ENCODE results near the gene DCAF12L1.

Gene DCAF12L1

DNA sequence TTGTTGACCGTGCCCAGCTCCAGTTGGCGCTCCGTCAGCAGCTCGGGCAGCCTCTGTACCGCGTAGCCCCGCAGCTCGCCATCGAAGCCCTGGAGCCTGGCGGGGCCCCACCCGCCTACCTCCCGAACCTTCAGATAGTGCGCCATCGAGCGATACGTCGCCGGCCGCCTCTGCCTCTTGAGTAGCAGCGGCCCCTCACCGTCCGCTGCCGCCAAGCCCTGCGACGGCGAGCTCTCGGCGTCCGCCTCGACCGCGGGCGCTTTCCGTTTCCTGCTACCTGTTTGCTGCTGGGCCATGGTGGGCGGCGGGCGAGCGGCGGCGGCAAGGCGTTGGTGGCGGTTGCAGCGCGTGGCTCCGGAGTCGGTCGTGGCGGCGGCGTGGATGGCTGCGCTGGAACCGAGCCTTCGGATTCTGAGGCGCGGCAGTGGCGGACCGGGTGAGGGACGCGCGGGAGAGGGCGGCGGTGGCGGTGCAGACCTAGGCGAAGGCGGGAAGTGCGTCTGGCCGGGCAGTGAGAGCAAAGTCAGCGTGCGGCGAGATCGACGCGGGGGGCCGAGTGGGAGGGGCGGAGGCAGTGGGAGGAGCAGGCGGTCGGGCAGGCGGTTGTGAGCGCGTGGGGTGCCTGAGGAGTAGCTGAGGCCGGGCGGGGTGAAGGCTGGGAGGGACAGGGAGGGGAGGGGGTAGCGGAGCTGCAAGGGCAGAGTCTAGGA, at the start of gene DCAF12L1:
TSS of gene DCAF12L1 (minus strand) at position 502 of the 710 bp plus-strand sequence. CDS start at position 296, 206 bp downstream.
- no peak for DNase-seq

DNA sequence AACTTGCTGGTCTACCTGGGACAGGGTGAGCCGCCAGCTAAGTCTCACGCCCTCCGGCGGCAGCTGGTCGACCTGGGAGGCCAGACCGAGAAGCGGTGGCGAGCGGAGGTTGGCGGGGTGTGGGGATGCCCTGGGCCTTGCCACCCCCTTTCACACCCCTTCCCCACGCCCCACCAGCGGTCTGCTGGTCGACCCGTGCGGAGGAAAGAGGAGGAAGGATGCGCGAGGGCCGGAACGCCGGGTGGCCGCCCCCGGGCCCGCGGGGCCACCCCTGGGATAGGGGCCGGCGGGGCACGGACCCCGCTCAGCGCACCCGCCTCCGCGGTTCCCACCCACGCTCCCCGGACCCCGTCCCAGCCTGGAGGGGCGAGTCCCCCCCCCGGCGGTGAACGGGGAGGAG, 28.3 kb upstream of the DCAF12L1 start:
- no peak for DNase-seq

GRCh38 chrX:126575911-126576310, 23.3 kb upstream of the DCAF12L1 start:
- DNase-seq = no peak

DNA sequence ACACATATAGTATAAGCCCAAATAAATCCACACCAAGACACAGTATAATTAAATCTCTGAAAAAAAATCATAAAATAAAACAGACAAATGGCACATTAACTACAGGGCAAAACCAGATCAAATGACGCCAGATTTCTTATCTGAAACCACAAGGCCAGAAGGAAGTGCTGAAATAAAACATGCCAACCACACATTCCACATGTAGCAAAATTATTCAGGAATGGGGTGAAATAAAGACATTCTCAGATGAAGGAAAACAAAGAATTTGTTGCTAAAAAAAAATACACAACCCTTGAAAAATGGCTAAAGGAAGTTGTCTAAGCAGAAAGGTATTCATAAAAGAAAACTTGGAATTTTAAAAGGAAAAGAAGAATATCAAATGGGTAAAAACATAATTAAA, 4.5 kb upstream of the DCAF12L1 start:
- DNase-seq = no peak

DNA sequence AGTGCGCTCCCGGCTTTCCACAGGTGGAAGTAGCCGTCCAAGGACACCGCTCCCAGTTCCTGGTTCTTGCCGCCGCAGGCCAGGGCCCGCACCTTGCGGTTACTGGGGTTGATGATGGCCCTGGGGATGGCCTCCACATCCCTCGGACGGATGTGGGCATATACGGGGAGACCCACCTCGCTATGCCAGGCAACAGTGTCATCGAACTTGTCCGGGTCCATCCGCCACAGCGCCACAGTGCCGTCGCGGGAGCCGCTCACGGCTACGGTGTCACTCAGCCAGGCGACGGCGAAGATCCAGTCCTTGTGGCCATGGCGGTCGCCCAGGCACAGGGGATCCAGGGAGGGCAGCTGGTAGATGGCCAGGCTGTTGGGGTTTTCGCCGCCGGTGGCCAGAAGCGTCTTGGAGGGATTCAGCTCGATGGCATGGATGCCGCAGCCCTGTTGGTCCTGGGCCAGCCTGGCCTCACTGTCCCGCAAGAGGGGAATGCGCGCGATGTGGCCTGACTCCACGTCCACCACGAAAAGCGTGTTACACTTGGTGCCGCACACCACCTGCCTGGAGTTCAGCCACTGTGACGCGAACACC, 795 bp downstream of the DCAF12L1 start:
- DNase-seq = no peak

DNA sequence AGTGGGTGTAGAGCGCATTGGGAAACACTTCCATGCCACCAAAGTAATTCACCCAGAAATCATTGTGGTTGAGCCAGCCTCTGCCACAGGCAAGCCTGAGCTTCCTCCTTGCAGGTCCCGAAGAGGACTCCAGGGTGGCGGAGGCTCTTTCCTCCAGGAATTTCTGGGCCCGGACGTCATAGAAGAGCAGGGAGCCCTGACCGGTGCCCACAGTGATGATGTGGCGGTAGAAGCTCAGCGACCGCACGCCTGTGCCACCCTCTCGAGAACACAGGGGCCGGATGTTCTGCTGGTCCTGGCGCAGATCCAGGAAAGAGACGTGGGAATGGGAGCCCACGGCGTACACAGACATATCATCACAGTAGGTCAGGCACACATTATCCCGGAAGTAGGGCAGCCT, 1.3 kb downstream of the DCAF12L1 start:
- DNase-seq = no peak

DNA sequence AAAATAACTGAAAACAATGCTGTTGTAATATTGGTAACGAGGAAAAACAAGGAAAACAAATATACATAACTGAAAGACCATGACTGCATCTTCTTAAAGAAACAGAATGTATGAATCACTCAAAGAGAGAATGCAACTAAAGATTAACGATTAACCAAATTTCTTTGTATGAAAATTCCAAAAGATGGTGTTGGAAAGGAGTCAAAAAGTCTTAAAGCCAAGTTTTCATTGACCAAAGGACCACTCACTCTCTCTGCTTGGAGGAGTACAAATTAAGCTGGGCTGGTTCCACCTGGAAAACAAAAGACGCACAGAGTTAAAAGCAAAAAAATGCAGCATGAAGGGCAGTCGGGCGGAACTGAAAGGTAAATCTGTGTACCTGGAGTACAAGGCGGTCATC, 1.8 kb downstream of the DCAF12L1 start:
- no peak for DNase-seq

GRCh38 chrX:126509923-126510322, 42.7 kb downstream of the DCAF12L1 start:
- no peak for DNase-seq
